Measurements from ENCODE around the gene MAPK12.

- TF ChIP-seq CTCF (IDR thresholded peaks at IDR 0.05) (no peak), POLR2A (IDR thresholded peaks at IDR 0.05) (no peak), EP300 (IDR thresholded peaks at IDR 0.05) (no peak)
Observed at GRCh38 chr22:50219800-50220602, 41.5 kb downstream of the MAPK12 start.
